HG02763 (cell line): Measurements from ENCODE around the gene PDCD6IP.
"Not testable (repeated sequence)": the region's sequence is repeated elsewhere in the genome, so short reads cannot be mapped to it uniquely, and the experiment has no call there.

Experiments
- ATAC-seq: cut with Tn5 transposase; IDR thresholded peaks from one replicate; pipeline ENCODE4 v1.9.1; 2021; ENCODE audit warnings: mild to moderate bottlenecking, moderate library complexity; ENCODE audit not compliant: unreplicated experiment

PDCD6IP gene

GRCh38 chr3:33839283-33839682, 40.9 kb downstream of the PDCD6IP start:
- no peak for ATAC-seq

GRCh38 chr3:33840179-33840578, 41.7 kb downstream of the PDCD6IP start:
- no peak for ATAC-seq

DNA sequence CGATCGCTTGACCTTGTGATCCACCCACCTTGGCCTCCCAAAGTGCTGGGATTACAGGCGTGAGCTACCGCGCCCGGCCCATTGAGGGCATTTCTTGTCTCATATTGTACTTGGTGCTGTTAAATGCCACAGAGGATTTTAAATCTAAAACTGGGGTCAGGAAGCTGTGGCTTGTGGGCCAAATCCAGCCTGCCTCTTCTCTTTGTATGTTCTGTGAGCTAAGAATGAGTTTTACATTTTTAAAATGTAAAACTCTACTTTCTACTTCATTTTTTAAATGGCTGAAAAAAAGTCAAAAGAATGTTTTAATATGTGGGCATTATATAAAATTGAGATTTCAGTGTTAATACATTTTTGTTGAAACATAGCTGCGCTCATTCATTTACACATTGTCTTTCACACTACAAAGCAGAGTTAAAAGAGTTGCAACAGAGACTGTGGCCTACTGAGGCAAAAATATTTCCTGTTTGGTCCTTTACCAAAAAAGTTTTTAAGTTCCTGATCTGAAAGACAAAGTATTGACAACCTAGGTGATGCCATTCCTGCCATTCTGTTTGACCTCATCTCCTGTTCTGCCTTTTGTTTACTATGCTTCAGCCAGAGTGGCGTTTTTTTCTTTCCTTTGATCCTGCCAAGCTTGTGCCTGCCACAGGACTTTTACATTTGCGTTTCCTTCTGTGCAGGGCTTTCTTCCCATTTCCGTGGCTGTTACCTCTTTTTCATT, 50.4 kb downstream of the PDCD6IP start:
- no peak for ATAC-seq

DNA sequence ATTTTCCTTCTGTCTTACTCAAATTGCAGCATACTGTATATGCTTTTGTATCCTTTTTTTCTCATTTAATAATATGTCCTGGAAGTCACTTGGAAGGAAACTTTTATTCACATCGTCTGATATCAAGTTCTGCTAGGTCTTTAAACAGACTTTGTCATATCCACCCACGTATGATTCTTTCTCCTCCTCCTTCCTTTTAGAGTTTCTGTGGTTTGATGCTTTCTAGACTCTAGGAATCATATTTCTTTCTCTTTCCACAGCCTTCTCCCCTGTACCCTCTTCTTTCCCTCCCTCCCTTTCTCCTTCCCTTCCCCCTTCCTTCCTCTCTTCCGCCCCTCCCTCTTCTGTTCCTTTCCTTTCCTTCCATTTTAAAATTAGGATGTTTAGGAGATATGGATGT, 52.2 kb downstream of the PDCD6IP start:
- ATAC-seq = not testable (repeated sequence)

DNA sequence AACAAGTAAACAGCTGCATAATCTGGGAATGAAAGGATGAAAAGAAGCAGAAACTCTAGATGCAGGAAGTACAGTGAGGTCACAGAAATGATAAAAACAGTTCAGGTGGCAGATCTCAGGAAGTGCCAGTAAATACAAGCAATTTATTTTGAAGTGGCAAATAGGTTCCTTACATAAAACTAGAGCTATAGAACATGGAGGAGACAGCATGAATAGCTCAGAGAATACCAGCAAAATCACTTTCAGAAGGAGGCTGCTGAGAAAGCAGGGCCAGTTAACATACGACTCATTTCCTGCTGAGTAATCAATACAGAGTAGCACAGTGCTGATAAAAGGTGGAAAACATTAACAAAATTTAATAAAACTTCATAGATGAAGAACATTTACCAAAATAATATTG, 57.0 kb downstream of the PDCD6IP start:
- not testable (repeated sequence) for ATAC-seq

GRCh38 chr3:33855884-33856546, 57.6 kb downstream of the PDCD6IP start:
- ATAC-seq = no peak

- not testable (repeated sequence) for ATAC-seq
These were observed 59.3 kb downstream of the PDCD6IP start for GRCh38 chr3:33857701-33858100.

DNA sequence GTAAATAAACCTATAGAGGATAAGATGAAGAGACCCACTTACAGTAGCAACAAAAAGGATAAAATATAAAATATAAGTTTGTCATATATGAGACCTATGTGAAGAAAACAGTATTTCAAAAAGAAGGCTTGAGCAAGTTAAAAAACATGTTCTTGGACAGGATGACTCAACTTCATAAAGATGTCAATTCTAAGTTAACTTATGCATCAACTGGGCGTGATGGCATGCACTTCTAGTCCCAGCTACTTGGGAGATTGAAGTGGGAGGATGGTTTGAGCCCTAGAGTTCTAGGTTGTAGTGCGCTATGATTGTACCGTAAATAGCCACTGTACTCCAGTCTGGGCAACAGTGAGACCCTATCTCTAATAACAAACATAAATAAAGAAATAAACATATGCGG, 59.7 kb downstream of the PDCD6IP start:
- ATAC-seq = no peak

DNA sequence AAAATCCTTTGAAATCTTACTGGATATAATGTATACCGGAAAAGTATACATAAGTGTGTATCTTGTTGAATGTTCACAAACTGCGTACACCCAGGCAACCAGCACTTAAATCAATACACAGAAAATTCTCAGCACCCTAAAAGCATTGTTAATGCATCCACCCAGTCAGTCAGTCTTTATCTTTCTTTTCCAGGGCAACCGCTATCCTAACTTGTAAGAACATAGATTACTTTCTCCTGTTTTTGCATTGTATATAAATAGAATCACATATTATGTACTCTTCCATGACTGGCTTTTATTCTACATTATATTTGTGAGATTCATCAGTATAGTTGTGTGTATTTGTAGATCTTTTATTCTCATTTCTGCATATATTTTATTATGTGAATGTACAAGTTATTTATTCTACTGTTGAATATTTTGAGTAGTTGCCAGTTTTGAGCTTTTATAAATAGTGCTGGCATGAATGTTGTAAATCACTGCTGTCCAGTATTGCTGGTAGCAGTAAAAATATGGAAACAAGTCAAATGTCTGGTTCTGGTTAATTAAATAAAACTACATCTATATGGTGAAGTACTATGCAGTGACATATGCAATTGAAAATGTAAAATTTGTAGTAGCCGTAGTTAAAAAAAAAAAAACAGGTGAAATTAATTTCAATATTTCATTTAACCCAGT, 62.1 kb downstream of the PDCD6IP start:
- ATAC-seq = no peak

- no peak for ATAC-seq
These were observed 66.7 kb downstream of the PDCD6IP start for GRCh38 chr3:33865133-33865532.

- no peak for ATAC-seq
These were observed 69.9 kb downstream of the PDCD6IP start for GRCh38 chr3:33868309-33868708.

GRCh38 chr3:33869977-33870376, 71.5 kb downstream of the PDCD6IP start:
- no peak for ATAC-seq

DNA sequence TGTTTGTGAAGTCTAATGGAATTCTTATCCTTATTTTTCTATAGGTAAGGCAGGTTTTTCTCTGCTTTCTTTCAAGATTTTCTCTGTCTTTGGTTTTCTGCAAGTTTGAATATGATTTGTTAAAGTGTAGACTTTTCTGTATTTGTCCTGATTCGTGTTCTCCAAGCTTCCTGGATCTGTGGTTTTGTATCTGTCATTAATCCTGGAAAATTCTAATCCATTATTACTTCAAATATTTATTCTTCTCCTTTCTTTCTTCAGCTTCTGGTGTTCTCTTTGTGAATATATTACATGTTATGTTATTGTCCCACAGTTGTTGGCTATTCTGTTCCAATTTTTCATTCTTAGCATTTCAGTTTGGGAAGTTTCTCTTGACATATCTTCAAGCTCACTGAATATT, 76.4 kb downstream of the PDCD6IP start:
- ATAC-seq = no peak

DNA sequence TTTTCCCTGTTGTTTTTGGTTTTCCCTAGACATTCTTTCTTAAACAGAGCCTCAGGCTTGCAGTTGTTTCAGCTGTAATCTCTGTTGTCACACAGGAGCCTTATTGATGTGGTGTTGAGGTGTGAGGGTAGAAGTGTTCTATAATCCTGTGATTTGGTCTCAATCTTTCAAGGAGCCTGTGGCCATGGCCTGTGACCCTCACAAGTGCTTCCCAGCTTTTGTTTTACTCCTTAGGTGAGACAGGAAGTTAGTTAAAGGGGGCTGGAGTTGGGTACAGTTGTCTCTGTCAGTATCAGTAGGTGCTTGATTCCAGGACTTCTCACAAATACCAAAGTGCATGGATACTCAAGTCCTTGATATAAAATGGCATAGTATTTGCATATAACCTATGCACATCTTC, 77.2 kb downstream of the PDCD6IP start:
- ATAC-seq = no peak

DNA sequence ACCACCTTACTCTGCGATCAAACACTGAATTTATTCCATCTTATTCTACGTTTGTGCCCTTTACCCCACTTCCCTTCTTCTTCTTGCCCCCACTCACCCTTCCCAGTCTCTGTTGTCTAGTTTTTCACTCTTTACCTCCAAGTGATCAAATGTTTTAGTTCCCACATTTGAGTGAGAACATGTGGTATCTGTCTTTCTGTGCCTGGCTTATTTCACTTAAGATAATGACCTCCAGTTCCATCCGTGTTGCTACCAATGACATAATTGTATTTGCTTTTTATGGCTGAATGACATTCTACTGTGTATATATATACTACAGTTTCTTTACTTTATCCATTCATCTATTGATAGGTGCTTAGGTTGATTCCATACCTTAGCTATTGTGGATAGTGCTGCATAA, 78.8 kb downstream of the PDCD6IP start:
- ATAC-seq = no peak

DNA sequence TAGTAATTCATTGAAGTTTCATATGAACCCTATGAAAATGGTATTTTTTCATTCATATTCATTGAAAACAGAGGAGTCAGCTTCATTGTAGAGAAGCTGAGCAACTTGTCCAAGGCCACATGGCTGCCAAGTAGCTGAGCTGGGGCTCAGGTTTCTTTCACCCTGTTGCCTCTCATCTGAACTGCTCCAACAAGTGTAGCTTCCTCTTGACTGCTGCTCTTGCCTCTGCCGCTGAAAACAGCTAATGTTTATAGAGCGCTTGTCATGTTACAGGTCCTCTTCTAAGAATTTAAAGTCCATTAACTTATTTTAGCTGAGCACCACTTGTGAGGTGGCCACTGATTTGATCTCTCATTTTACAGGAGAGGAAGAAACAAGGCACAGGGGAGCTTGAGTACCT, 81.1 kb downstream of the PDCD6IP start:
- ATAC-seq = no peak

DNA sequence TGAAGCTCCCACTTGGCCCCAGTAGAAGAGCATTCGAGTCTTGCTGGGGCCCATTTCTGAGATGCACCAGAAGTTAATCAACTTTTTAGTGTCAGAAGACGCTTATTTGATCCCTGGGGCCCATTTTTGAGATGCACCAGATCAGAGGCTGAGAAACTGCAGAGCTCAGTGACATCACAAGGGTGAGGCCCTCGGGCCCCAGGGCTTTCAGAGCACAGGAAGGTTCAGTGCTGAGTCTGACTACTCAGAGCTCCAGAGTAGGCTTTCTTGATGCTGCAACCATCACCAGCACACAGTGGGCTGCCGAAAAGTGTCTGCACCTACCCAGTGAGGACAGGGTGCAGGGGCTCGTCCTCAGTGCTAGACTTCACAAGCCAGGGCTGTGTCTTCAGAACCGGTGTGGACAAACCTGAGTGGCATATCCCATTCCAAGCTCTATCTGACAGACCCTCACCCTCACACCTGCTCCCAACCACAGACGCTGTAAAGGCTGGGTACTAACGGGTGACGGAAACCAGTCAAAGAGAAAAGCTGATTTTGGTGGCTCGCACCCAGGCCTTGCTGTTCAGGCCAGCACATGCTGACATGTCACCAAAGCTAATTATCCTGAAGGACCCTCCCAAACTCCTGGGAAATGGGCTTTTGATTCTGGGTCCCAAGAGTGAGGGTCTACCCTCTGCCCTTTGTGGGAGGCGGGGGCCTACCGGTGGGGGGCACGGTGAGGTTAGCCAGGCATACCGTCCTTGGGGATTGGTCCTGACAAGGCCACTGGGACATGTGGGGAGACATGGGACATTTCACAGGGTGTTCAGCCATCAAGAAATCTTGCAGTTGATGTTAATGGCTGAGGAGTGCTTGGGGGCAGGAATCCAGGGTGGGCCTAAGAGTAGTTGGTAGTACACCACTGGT, 83.0 kb downstream of the PDCD6IP start:
- no peak for ATAC-seq

GRCh38 chr3:33882296-33882695, 83.9 kb downstream of the PDCD6IP start:
- no peak for ATAC-seq

- no peak for ATAC-seq
These were observed 85.1 kb downstream of the PDCD6IP start for GRCh38 chr3:33883538-33883950.

- no peak for ATAC-seq
These were observed 85.6 kb downstream of the PDCD6IP start for GRCh38 chr3:33883951-33884561.

GRCh38 chr3:33884701-33885100, 86.3 kb downstream of the PDCD6IP start:
- no peak for ATAC-seq
